GM21717 (cell line): ENCODE results near the gene SYVN1.

Experiments used
- ATAC-seq: cut with Tn5 transposase; IDR thresholded peaks from one replicate; pipeline ENCODE4 v1.9.1; 2021; ENCODE audit warnings: mild to moderate bottlenecking, moderate library complexity; ENCODE audit not compliant: unreplicated experiment

SYVN1 gene

DNA sequence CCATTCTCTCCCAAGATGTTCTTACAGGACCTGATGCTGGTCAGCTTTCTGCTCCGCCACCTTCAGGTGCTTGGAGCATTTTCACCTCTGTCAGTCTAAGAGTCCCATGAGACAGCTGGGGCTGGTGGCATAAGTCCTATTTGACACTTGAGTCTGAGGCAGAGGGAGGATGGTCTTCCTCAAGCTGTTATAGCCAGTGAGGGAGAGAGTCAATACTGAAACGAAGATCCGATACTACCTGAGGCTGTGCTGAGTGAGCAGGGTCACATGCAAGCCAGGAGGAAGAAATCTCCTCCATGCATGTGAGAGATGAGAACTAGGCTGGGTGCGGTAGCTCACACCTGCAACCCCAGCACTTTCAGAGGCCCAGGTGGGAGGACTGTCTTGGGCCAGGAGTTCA, 44.7 kb downstream of the SYVN1 start:
- no peak for ATAC-seq

DNA sequence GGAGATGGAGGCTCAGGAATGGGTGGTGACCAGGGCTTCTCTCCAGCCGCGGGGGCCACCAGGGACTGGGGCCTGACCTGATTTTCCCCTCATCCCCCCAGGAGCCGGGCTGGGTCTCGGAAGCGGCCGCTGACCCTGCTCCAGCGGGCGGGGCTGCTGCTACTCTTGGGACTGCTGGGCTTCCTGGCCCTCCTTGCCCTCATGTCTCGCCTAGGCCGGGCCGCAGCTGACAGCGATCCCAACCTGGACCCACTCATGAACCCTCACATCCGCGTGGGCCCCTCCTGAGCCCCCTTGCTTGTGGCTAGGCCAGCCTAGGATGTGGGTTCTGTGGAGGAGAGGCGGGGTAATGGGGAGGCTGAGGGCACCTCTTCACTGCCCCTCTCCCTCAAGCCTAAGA, 46.5 kb downstream of the SYVN1 start:
- no peak for ATAC-seq

DNA sequence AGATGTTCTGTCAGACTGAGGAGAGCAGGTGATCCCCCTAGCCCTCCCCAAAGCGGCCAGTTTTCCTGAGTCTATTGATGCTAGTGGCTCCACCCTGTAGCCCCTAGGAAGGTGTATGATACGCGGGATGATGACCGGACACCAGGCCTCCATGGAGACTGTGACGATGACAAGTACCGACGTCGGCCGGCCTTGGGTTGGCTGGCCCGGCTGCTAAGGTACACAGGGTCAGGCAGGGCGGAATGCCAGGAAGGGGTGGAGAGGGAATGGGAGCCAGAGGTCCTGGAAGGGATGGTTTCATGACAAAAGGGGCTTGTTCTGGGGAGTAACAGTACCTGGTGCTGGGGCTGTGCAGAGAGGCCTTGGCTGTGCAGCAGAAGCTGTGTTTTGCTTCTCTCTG, 47.1 kb downstream of the SYVN1 start:
- ATAC-seq, result no peak

DNA sequence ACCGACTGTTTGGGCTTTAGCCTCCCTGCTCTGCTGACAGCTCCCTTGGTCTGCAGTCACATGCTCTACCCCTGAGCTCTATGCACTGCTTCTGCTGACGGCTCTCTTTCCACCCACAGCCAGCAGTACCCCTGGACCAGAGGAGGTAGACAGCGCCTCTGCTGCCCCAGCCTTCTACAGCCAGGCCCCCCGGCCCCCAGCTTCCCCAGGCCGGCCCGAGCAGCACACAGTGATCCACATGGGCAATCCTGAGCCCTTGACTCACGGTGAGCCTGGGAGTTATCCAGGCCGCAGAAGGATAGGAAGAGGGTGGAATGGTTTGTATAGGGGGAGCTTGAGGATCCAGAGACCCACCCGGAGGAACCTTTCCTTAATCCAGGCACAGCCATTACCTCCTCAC, 47.5 kb downstream of the SYVN1 start:
- no peak for ATAC-seq

- no peak for ATAC-seq
Measured at GRCh38 chr11:65085446-65085845, 48.9 kb downstream of the SYVN1 start.

DNA sequence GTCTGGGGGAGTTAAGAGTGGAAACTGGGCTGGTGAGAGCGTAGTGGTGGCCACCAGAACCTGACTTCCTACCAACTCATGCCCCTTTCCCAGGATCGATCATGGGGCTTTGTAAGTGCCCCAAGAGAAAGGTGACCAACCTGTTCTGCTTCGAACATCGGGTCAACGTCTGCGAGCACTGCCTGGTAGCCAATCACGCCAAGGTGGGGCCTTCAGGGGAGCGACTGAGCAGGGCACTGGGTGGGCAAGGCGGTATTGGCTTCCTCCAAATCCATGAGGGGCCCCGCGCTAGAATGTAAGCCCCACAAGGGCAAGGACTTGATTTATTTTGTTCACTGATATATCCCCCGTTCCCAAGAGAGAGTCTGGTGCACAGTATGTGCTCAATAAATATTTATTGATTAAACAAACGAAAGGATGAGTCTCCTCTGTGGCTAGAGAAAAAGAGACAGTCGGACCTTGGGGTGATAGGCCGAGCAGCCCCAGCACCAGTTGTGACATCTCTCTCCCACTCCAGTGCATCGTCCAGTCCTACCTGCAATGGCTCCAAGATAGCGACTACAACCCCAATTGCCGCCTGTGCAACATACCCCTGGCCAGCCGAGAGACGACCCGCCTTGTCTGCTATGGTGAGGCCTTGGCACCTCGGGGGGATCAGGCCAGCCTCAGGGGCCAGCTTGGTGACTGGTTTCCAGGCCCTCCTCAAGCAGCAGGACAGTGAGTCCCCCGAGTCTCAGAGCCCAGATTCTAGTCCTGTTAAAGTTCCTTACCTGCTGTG, 49.5 kb downstream of the SYVN1 start:
- ATAC-seq, result peak; percentile 8

- ATAC-seq, result peak; percentile 48
Measured at GRCh38 chr11:65083834-65084597, 50.3 kb downstream of the SYVN1 start, which contains the start of the genes CDCA5 and ZFPL1. TSS of gene CDCA5 (minus strand) at chr11:65084040. CDS start at chr11:65083978, 62 bp downstream. TSS of gene ZFPL1 (plus strand) at chr11:65084222. CDS start at chr11:65084699, 477 bp downstream.

DNA sequence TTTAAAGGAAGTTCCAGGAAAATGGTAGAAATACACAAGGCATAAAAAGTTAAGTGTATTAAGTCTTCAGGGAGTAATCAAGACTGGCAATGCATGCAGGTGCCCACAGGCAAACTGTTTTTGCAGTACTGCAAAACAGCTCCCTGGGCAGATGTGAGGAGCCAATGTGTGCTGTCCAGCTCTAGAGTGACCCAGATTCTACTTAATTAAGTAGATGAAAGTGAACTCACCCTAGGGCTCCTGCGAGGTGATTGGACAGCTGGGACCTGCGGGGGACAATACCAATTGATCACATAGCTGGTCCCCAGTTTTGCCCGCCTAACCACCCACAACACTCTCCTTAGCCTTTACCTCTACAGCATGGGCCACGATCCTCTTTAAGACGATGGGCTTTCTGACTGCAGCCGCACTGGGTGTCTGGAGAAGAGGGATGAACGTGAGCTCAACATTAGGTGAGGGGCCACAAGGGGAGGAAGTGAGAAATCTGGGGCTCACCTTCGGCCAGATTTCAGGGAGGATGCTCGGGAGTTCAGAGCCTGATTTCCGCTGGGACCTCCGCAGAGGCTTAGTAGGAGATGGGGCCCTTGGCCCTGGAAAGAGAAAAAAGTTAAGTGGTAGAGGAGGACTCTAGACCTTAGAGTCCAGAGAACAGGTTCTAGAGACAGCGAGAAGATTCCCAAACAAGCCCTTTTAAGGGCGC, 51.0 kb downstream of the SYVN1 start:
- peak; percentile 22 for ATAC-seq

DNA sequence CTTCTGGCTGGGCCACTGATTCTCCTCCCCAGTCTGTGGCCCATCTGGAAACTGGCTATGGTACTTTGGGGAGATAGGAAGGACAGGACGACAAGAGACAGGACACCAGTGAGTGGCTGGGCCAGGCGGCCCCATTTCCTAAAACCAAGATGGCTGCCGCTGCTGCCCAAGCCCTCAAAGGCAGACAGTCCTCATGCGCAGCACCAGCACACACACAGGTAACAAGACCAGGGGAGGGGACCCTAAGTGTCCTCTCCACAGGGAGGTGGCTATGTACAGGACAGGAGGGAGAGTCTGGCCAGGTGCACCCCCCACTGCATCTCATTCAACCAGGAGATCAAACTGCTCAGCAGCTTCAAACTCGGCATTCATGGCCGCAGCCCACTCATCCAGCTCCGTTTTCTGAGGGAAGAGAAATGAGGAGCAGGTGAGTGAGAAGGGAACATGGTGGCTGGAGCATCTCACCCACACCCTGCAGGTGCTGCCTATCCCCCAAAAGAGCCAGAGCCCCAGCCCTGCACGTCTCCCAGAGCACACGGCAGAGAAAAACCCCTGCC, 55.5 kb downstream of the SYVN1 start:
- ATAC-seq, result no peak

DNA sequence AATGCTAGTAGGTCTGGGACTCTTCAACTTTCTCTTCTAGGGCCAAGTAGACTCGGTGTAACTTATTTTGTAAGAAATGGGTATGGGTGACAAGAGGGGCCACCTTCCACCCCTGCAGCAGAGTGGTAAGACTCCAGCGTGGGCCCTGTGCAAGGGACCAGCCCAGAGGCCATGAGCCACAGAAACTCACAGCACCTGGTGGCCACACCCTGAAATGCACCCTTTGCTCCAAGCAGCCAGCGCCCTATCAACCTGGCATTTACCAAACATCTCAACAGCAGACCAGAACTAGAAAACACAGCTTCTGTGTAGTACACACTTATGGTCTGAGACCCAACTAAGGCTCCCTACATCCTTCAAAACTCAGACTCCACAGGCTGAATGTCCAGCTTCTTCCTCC, 56.2 kb downstream of the SYVN1 start:
- no peak for ATAC-seq

- ATAC-seq, result no peak
Measured at GRCh38 chr11:65077451-65077850, 56.9 kb downstream of the SYVN1 start.
